ENCODE data around the gene LY6G6C. TPM values are rescaled to one million over a fixed set of nuclear protein-coding genes. Genes with fewer than 3 reads are reported as not detected.
A peak's percentile ranks its signal among the peaks of the same experiment; 100 is the strongest.
"Not testable (repeated sequence)": the region's sequence is repeated elsewhere in the genome, so short reads cannot be mapped to it uniquely, and the experiment has no call there.

The LY6G6C gene
- total RNA-seq, 1 donor from 2014 or later = not detected

DNA sequence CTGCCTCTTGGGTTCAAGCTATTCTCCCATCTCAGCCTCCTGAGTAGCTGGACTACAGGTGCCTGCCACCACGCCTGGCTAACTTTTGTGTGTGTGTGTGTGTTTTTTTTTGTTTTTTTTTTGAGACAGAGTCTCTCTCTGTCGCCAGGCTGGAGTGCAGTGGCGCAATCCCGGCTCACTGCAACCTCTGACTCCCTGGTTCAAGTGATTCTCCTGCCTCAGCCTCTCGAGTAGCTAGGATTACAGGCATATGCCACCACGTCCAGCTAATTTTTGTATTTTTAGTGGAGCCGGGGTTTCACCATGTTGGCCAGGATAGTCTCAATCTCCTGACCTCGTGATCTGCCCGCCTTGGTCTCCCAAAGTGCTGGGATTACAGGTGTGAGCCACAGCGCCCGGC lies 12.4 kb downstream of the LY6G6C start:
- not testable (repeated sequence) for FAIRE-seq

DNA sequence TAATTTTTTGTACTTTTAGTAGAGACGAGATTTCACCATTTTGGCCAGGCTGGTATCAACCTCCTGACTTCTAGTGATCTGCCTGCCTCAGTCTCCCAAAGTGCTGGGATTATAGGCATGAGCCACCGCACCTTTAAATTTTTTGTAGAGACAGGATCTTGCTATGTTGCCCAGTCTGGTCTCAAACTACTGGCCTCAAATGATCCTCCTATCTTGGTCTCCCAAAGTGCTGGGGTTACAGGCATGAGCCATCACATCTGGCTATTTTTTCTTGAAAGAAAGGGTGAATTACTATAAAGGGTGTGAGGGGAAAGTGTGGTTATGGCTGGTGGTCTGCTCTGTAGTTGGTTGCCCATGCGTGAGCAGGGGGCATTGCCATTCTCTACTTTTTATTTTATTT lies 13.3 kb downstream of the LY6G6C start:
- no peak for DNase-seq (ENCODE audit: low spot score in 2 of 2)
- FAIRE-seq = no peak

More for the DNA sequence above, 12.4 kb downstream of the LY6G6C start:
- not testable (repeated sequence) for DNase-seq (ENCODE audit: low spot score in 2 of 2)

DNA sequence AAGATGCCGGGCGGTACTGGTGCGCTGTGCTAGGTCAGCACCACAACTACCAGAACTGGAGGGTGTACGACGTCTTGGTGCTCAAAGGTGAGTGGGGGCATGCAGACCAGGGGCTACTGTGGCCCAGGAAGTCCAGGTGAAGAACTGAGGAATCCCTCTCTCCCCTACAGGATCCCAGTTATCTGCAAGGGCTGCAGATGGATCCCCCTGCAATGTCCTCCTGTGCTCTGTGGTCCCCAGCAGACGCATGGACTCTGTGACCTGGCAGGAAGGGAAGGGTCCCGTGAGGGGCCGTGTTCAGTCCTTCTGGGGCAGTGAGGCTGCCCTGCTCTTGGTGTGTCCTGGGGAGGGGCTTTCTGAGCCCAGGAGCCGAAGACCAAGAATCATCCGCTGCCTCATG lies 13.8 kb downstream of the LY6G6C start:
- DNase-seq (ENCODE audit: low spot score in 2 of 2) (no peak), FAIRE-seq (no peak)

DNA sequence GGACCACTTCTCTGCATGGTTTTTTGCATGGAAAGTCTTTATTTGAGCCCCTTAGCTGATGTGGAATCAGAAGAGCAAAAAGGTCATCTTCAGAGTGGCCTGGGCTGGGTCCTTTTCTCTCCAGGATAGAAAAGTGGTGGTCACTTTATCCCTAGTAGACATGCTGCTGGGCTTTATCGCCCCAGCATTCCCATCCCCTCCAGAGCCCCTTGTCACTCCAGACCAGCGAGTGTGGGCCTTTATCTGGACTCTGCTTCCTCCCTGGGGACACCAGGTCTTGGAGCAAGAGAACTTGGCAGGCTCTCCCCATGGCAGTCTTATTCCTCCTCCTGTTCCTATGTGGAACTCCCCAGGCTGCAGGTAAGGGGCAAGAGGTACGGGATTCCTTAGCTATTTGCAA lies 14.9 kb downstream of the LY6G6C start, which contains the start of gene LY6G6F:
Gene LY6G6F (plus strand): TSS at position 268 of the 400 bp plus-strand sequence. CDS start 41 bp downstream, at position 309.
- FAIRE-seq (no peak), DNase-seq (ENCODE audit: low spot score in 2 of 2) (no peak)

DNA sequence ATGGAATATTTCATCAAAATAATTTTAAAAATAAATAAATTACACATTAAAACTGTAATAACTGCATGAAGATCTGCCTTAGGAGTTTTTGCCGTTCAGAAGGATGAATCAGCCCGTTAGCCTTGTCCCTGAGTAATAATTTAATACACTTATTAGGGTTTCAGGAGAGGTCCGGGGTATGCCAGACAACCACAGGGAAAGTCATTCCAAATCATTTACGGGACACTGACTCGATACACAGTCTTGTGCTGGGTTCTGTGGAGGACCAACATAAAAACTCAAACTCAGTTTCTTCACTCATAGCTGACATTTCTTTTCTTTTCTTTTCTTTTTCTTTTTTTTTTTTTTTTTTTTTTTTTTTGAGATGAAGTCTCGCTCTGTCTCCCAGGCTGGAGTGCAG lies 15.6 kb downstream of the LY6G6C start:
- FAIRE-seq = no peak
- DNase-seq (ENCODE audit: low spot score in 2 of 2) = no peak

DNA sequence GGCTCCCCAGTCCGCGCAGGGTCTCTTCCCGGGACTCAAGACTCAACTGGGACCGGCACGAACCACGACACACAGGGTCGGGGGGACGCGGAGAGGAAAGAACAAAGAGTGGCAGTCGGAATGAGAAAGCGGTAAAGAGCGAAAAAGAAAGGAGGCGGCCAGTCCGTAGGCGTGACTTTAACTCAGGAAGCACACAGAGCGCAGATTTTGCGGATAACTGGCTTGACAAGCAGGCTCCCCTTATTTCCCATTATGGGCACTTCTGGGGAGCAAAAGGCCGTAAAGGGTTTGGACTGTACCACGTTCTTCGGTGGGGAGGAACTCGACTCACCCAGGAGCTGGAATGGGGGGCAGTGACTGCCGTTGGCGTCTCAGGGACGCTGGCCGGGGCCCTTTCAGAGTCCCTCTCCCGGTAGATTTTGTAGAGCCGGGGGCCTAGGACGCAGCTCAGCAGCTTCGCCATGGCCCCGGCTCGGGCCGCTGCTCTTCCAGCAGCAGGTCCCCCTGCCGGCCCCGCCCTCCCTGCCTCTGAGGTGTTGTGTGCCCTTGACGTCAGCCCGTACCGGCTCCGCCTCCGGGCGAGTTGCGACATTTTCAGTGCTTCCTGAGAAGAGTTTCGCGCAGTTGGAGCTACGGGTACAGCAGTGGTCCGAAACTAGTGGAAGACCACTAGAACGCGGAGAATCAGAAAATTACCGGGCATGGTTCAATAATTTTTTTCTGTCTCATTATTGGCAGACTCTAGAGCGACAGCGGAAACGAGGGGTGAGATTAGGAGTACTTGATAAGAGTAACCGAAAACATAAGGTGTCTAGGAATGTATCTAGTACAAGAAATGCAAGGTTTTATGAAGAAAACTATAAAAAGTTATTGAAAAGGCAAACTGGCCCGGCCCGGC lies 18.5 kb downstream of the LY6G6C start, which contains the start of gene ABHD16A:
Gene ABHD16A (minus strand): TSS at position 506 of the 898 bp plus-strand sequence. CDS start 43 bp downstream, at position 463.
- DNase-seq (ENCODE audit: low spot score in 2 of 2) = peak; percentile 92 to 99

DNA sequence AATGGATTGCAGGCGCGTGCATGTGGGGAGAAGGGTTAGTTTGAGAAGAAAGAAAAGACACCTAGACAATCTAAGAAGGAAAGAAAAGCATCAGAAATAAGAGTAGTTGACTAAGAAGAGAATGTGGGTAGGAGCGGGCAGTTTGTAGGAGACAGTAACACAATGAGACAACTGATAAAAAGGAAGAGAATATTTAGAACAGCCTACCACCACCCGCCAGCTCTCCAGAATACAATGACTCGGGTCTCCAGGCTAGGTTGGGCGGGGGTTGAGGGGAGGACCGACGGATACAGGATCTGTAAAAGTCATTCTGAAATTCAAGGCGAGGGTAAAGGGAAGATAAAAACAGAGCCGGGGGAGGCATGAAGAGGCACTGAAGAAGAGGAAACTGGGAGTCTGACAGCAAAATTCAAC lies 19.1 kb downstream of the LY6G6C start:
- DNase-seq (ENCODE audit: low spot score in 2 of 2) = peak in 1 of 2 donors; percentile 55

More for the DNA sequence above, 18.5 kb downstream of the LY6G6C start, which contains the start of gene ABHD16A:
- FAIRE-seq = no peak

DNA sequence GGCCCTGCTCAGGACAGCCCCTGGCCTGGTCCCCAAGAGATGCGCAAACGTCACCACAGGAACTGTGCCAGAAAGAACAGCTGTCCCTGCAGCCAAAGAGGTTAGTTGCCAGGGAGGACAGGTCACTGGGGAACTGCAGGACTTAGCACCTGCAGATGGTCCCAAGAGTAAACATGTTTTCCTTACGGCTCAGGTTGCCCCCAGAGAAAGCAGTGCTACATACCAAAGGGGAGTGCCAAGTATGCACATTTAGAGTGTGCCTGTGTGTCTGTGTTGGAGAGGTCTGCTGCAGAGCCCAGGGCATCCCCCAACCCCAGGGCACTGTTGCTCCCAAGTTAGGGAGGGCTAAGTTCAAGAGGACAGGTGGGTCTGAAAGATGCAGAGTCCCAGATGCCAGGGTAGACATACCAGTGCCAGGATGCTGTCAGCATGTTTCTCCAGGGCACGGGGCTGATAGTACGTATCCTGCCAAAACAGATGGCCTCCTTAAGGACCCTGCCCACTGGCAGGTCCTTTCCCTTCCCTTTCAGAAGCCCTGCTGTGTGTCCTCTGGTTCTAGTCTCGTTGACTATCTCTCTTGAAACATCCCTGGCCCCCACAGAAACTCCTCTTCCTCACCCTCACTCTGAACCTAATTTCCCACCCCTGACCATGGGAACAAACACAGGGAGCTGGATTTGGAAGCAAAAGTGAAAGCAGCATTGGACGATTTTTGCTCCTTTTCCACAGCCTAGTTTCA lies 19.7 kb downstream of the LY6G6C start:
- no peak for DNase-seq (ENCODE audit: low spot score in 2 of 2)

More for the DNA sequence above, 19.1 kb downstream of the LY6G6C start:
- FAIRE-seq = no peak

DNA sequence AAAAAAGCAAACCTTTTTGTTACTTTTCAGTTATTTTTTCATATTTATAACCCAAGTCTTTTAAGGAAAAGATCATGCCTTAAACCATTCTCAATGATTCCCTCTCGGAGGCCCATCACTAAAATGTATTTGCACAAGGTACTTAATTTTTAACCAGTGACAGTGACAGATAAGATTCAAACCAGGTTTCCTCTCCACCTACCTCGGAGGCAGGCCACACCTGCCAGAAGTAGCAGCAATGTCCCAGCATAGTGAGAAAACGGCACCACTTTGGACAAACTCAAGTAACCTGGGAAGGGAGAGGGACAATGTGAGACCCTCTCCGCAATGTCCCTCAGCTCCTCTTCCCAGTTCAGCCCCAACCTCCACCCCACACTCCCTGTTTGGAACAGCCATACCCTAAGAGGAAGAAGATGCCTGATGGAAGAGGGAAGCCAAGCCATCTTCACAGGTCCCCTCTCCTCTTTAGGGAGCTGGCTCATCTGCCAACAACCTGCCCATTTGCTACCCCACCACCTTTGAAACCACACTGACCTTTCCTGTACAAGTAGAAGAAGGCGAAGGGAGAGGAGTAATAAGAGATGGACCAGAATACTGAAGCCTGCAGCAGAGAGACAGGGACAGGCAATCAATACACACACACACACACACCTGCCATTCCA lies 20.7 kb downstream of the LY6G6C start:
- DNase-seq (ENCODE audit: low spot score in 2 of 2) (no peak), FAIRE-seq (no peak)

More for the DNA sequence above, 19.7 kb downstream of the LY6G6C start:
- no peak for FAIRE-seq

DNA sequence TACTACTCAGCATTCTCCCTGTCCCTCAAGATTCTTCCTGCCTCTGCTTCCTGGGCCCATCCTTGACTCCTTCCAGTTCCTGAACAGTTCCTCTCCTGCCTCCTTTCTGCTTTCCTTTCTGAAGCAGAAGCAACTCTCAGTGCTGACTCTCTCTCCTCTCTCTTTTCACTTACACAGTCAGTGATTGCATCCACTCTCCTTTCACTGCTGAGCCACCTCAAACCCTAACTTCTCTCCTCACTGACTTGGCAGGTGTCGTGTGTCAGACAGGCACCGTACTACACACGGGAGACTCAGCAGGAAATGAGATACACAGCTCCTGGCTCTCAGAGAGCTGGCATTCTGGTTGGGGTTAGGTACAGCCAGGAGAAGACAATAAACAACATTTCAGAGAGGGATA lies 24.0 kb downstream of the LY6G6C start:
- DNase-seq (ENCODE audit: low spot score in 2 of 2) (no peak), FAIRE-seq (no peak)

DNA sequence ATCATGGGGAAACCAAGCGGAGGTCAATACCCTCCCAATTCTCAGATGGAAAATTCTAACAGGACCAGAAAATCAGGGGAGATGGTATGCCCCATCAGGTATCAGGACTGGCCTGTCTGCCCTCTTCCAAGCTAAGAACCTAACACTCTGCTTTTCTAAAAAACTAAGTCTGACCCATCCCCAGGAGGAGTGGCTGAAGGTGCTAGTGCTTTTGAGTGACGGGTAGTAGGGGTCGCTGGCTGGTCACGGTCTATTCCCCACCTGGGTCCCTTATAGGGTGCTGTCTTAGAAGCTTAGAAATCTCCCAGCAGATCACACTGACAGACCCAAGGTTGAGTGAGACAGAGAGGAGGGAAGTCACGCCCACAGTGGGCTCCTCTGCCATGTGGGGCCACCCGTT lies 28.0 kb downstream of the LY6G6C start:
- DNase-seq (ENCODE audit: low spot score in 2 of 2) = no peak
- FAIRE-seq = no peak

DNA sequence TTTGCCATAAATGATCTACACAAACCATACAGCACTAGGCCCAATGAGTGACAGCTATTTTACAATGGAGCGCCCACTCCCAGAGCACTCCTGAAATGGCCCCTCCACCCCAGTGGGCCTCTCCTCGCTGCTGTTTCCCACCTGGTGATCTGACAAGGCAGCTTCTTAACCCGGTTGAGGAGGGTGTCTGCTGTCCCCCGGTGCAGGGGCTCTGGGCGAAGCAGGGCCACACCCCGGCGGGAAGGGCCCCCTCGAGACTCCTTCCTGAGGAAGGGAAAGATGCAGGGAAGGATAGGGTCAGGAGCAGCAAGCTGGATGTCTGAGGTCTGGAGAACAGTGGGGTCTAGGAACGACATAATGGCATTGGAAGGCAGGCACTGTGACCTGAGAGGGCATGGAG lies 28.7 kb downstream of the LY6G6C start:
- FAIRE-seq (no peak), DNase-seq (ENCODE audit: low spot score in 2 of 2) (no peak)

DNA sequence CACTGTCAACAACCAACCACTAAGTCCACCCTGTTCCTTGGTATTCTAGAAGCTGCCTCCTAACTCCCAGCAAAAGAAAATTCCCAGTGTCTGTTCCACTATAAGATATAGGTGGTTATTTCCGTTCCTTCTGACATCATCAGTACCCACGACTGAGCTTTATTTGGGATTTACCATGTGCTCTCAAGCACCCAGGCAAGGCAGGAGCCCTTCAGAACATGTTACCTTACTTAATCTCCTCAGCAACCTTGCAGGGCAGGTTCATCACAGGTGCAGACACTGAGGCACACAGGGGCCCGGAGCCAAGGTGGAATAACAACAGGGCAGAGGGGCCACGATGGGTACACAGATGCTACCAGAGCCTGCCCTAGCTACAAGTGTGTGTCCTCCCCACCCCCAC lies 29.2 kb downstream of the LY6G6C start:
- FAIRE-seq (no peak), DNase-seq (ENCODE audit: low spot score in 2 of 2) (no peak)

DNA sequence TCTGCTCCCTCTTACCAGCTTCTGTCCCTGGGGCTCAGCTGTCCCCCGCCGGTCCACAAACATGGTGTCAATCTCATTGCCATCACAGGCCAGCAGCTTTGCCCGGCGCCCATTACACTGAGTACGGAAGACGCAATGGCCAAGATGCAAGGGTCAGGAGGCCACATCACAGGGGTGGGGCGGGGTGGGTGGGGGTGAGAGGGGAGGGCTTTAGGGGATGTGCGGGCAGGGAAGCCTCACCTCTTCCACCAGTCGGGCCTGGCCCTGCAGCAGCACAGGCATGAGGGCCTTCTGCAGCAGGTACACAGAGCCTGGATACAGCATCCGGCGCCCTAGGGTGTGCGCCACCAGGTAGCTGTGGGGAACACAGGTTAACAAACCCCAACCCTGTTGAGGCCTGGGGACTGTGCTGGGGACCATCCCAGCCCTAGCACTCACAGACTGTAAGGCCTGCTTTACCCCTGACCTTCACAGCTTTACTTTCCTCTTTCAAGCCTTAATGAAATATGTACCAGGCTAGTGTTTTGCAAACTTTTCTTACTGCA lies 29.9 kb downstream of the LY6G6C start:
- DNase-seq (ENCODE audit: low spot score in 2 of 2) = no peak
- no peak for FAIRE-seq

DNA sequence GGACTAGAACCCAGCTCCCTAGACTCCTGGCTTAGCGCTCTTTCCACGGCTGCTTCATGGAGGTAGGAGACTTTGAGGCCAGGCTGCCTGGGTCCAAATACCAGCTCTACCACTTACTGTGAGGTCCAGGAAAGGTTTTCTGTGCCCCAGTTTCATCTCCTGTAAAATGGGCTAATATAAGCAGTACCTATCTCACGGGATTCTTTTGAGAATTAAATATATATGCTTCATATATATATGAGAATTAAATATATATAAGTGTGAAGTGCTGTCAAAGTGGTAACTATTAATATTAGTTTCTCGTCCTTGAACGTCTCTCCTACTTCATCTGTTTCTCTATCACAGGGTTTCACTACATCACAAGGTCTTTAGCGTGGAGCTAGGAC lies 30.5 kb downstream of the LY6G6C start:
- no peak for FAIRE-seq
- DNase-seq (ENCODE audit: low spot score in 2 of 2) = no peak

DNA sequence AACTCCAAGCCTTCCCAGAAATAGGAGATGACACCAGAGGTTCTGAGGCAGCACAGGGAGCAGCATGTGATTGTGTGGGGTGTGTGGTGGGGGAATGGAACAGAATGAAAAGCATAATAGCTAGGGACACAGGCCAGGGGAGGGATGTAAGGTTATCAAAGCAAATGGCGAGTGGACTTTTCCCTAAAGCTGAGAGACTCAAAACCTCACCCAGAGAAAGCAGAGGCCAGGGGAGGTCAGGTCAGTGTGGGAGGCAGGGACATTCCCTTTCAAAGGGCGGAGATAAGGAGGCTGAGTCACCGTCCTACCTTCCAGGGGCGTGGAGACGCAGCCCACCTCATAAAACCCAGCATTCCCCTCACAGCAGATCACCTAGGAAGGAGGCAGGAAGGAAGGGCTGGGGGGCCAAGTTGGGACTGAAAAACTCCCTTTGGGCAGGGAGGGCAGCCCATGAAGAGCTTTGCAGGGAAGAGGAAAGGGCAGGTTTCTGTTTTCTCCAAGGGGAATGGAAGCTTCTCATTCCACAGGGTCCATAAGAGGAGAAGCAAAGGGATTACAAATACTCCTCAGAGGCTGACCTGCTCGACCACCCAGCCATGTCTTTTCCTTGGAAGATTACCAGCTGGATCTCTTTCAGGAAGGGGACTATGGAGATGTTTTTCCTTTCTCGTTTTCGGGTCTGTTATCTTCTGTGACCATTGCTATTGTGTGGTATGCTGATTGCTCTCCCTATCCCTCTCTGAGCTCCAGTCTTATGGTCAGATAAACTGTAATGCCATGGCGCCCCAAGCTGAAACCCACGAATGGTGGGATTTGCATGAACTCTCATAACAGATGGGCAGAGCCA lies 31.1 kb downstream of the LY6G6C start:
- FAIRE-seq = no peak
- DNase-seq (ENCODE audit: low spot score in 2 of 2) = no peak

DNA sequence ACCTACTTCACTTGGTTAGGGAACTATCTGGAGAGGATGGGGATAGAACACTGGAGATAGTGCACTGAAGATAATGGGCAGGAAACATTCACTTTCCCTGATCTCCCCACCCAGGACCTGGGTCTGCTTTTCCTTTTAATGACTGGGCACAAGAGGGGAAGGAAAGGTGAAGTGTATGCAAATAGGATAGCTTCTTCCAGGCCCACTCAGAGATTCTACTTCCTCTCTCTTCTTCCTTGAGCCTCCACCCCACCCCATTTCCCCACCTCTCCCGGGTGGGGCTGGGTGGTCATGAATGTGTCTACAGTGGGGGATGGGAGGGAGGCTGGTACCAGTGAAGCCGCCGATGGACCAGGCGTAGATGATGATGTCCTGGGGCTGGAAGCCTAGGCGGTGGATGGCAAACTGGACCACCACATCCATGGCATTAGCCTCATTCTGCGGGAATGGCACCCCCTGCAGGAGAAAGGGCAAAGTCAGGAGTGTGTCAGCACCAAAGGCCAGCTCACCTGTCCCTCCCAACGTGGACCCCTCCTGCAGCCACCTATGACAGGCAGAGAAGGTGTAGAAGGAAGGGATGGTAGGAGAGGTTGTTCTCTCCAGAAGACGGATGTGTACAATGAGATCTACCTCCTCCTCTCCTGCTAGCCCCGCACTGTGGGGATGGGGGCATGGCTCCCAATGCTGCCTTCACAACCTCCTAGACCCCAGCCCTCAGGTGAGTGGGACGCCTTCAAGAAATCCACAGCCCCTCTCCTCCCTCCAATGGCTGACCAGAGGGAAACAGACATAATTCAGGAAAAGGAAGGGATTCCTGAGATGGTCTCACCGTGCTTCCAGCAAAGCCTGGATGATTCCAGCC lies 32.1 kb downstream of the LY6G6C start:
- no peak for DNase-seq (ENCODE audit: low spot score in 2 of 2)

DNA sequence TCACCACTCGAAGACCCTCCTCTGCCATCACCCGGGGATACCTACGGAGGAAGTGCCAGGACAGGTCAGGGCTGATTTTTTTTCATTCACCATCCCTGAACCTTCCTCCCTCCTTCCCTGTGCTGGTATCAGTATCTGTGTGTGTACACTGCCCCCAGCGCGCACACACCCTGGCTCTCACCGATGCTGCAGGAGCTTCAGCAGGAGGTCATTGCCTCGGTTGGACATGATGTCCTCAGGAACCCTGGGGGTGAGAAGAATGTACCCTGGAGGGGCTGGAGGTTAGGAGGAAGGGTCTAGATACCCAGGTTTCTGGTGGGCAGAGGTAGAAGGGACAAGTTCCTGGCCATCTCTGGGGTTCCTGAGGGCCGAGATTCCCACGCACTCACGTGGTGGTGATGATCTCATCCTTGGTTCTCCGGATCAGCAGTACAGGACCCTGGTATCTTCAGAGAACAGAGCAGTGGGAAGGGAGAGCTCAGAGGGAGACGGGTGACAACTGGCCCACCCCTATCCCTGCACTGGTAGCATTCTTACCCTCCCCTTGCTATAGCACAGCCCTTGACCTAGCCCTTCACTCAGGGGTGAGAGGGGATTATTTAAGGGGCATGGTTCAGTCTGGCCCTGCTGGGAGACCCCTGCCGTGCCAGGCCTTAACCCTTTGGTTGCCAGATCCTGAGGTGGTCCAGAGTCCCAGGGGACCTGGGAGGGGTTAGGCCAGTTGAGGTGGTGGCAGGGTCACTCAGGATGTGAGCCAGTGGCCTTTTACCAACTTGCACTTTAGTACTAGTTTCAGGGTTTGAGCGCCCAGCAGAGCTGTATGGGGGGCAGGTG lies 33.5 kb downstream of the LY6G6C start:
- no peak for DNase-seq (ENCODE audit: low spot score in 2 of 2)
- no peak for FAIRE-seq

More for the DNA sequence above, 32.1 kb downstream of the LY6G6C start:
- no peak for FAIRE-seq
